HCT116 (cell line): ENCODE measurements around the gene SRP19. TPM values are rescaled to one million over a fixed set of nuclear protein-coding genes. Genes with fewer than 3 reads are reported as not detected.

ENCODE experiments used
- ATAC-seq: fragments of 200-7000 bp; cut with Tn5 transposase; 2 replicates; pipeline ENCODE4 v1.9.1; 2020; ENCODE audit warnings: mild to moderate bottlenecking, moderate library complexity
- BruUV-seq: library from RNA; stranded (reverse); fragments of 400-500 nt; replicated peaks from 2 replicates; lab custom pipeline; 2021; lab: Mats Ljungman, UMichigan
- CTCF ChIA-PET: fragments of 300-600 bp; sonication (Branson Sonifier 250); formaldehyde crosslinking; loops from one replicate; lab custom pipeline; 2021; ENCODE audit warnings: antibody characterized with exemption; lab: Charles Lee
- POLR2A ChIA-PET: fragments of 300-600, 350-600 bp; sonication (Branson Sonifier 250); formaldehyde crosslinking; loops from one replicate; lab custom pipeline; 2021; ENCODE audit warnings: antibody characterized with exemption; lab: Charles Lee
- RAD21 ChIA-PET, 2 experiments: fragments of 300-600 bp; sonication (Branson Sonifier 250); formaldehyde crosslinking; loops; one replicate each; lab custom pipeline; 2023; ENCODE audit warnings: low total read pairs in 2 of 2; ENCODE audit not compliant: uncharacterized antibody in 2 of 2, unreplicated experiment in 2 of 2, low non-redundant PET in 1 of 2; lab: Charles Lee
- DNase-seq: peaks from one replicate; pipeline ENCODE4 v3.0.0-alpha.2; 2010; ENCODE audit warnings: low read depth, low spot score
- H2AFZ ChIP-seq: fragments of 200-600 bp; shearing (Covaris generic), sonication (generic); 2 replicates; pipeline ENCODE4 v1.6.1; 2017; ENCODE audit warnings: low read depth, mixed run types, mixed read lengths, antibody characterized with exemption, low read length; ENCODE audit not compliant: poor library complexity, severe bottlenecking
- H3K27ac ChIP-seq: 2 replicates; pipeline ENCODE4 v1.5.1; 2012; ENCODE audit warnings: low read depth, low read length
- H3K27me3 ChIP-seq: fragments of 200-600 bp; sonication (generic); 2 replicates; pipeline ENCODE4 v1.6.1; 2016; ENCODE audit warnings: mixed run types, low read length, mixed read lengths; ENCODE audit not compliant: insufficient read depth
- H3K36me3 ChIP-seq, 2 experiments: fragments of 200-500 bp in 1 of 2; fragments of 200-600 bp in 1 of 2; sonication (Bioruptor generic) in 1 of 2; sonication (generic) in 1 of 2; 2 replicates each; pipeline versions ENCODE4 v1.5.1 to v1.6.1; 2014 to 2016; ENCODE audit warnings: low read length in 2 of 2, inconsistent platforms in 1 of 2, mixed read lengths in 1 of 2, mixed run types in 1 of 2; ENCODE audit not compliant: insufficient read depth in 2 of 2, control insufficient read depth in 1 of 2
- H3K4me1 ChIP-seq, 2 experiments: fragments of 200-600 bp in 1 of 2; sonication (generic) in 1 of 2; 2 replicates each; pipeline versions ENCODE4 v1.5.1 to v1.6.1; 2012 to 2017; ENCODE audit warnings: low read length in 2 of 2, inconsistent platforms in 1 of 2, mild to moderate bottlenecking in 1 of 2, mixed read lengths in 1 of 2, mixed run types in 1 of 2, moderate library complexity in 1 of 2; ENCODE audit not compliant: insufficient read depth in 2 of 2, control insufficient read depth in 1 of 2
- H3K4me2 ChIP-seq: fragments of 200-600 bp; sonication (generic); 2 replicates; pipeline ENCODE4 v1.6.1; 2017; ENCODE audit warnings: mixed run types, low read length, mixed read lengths
- H3K4me3 ChIP-seq, 2 experiments: fragments of 200-600 bp in 1 of 2; sonication (generic) in 1 of 2; replicated peaks in 1 of 2; 2 replicates each; pipeline ENCODE4 v1.5.1; 2011 to 2016; ENCODE audit warnings: low read length in 2 of 2, control low read depth in 1 of 2, low read depth in 1 of 2, mild to moderate bottlenecking in 1 of 2, mixed read lengths in 1 of 2, mixed run types in 1 of 2
- H3K79me2 ChIP-seq: fragments of 200-600 bp; sonication (generic); 2 replicates; pipeline ENCODE4 v1.6.1; 2017; ENCODE audit warnings: mild to moderate bottlenecking, mixed run types, low read length, moderate library complexity, mixed read lengths; ENCODE audit not compliant: insufficient read depth
- H3K9ac ChIP-seq: fragments of 200-600 bp; sonication (generic); 2 replicates; pipeline ENCODE4 v1.6.1; 2016; ENCODE audit warnings: low read length, mixed read lengths
- H3K9me2 ChIP-seq: fragments of 200-600 bp; sonication (generic), shearing (Covaris generic); 2 replicates; pipeline ENCODE4 v1.6.1; 2017; ENCODE audit warnings: mixed run types, mild to moderate bottlenecking, moderate library complexity; ENCODE audit not compliant: insufficient read depth
- H3K9me3 ChIP-seq, 2 experiments: fragments of 200-500 bp in 1 of 2; fragments of 200-600 bp in 1 of 2; sonication (Bioruptor generic) in 1 of 2; sonication (generic) in 1 of 2; 2 replicates each; pipeline ENCODE4 v1.6.1; 2014 to 2017; ENCODE audit warnings: low read length in 2 of 2, mixed read lengths in 2 of 2, inconsistent platforms in 1 of 2, low read depth in 1 of 2, mild to moderate bottlenecking in 1 of 2, mixed run types in 1 of 2, moderate library complexity in 1 of 2; ENCODE audit not compliant: control insufficient read depth in 1 of 2, insufficient read depth in 1 of 2
- H4K20me1 ChIP-seq: fragments of 200-600 bp; sonication (generic), shearing (Covaris generic); 2 replicates; pipeline ENCODE4 v1.6.1; 2017; ENCODE audit warnings: mixed run types, mild to moderate bottlenecking, moderate library complexity; ENCODE audit not compliant: insufficient read depth
- CBX3 ChIP-seq: IDR thresholded peaks from 2 replicates; pipeline ENCODE4 v1.6.1; 2012; ENCODE audit warnings: low read depth
- CTCF ChIP-seq, 3 experiments: fragments of 200-600 bp in 1 of 3; sonication (generic) in 1 of 3; IDR thresholded peaks in 2 of 3; conservative IDR thresholded peaks in 1 of 3; 2 replicates each; pipeline ENCODE4 v1.5.1; 2012 to 2017; ENCODE audit warnings: low read depth in 2 of 3, low read length in 2 of 3, antibody characterized with exemption in 1 of 3, borderline replicate concordance in 1 of 3, control low read depth in 1 of 3, mild to moderate bottlenecking in 1 of 3, mixed read lengths in 1 of 3, mixed run types in 1 of 3, moderate library complexity in 1 of 3; ENCODE audit not compliant: insufficient read depth in 1 of 3
- ELF1 ChIP-seq: IDR thresholded peaks from 2 replicates; pipeline ENCODE4 v1.6.1; 2012; ENCODE audit warnings: low read depth, borderline replicate concordance
- JUND ChIP-seq: IDR thresholded peaks from 2 replicates; pipeline ENCODE4 v1.6.1; 2012
- SIN3A ChIP-seq: IDR thresholded peaks from 2 replicates; pipeline ENCODE4 v1.6.1; 2012; ENCODE audit warnings: low read depth
- TCF7L2 ChIP-seq: IDR thresholded peaks from 2 replicates; pipeline ENCODE4 v1.7.0; 2011; ENCODE audit warnings: borderline replicate concordance, inconsistent platforms; ENCODE audit not compliant: insufficient read depth, insufficient read length; ENCODE audit errors: extremely low read depth
- YY1 ChIP-seq: IDR thresholded peaks from 2 replicates; pipeline ENCODE4 v1.6.1; 2011; ENCODE audit warnings: low read length, low read depth, moderate library complexity, mild to moderate bottlenecking; ENCODE audit not compliant: insufficient replicate concordance; ENCODE audit errors: extremely low read depth
- ZFX ChIP-seq: fragments of 450-650 bp; IDR thresholded peaks from 2 replicates; pipeline ENCODE4 v1.6.1; 2017
- ZNF274 ChIP-seq: fragments of 200-500 bp; sonication (Bioruptor generic); IDR thresholded peaks from 2 replicates; pipeline ENCODE4 v1.6.1; 2014; ENCODE audit warnings: mild to moderate bottlenecking, low read depth, low read length, inconsistent platforms
- intact Hi-C: fragments of 100-400 bp; cut with micrococcal nuclease; formaldehyde crosslinking; loops from 2 replicates; pipeline ENCODE4 v1.10.0; 2022
- total RNA-seq: library from RNA; stranded (reverse); gene quantifications from one replicate; pipeline ENCODE4 v1.2.1, GENCODE V29; 2021; ENCODE audit not compliant: unreplicated experiment
- TF ChIP-seq, protein P1 (sequence below): IDR thresholded peaks from 2 replicates; pipeline ENCODE4 v1.6.1; 2012

SRP19 gene
- total RNA-seq, 1 experiment from 2014 or later, result 45.3 TPM

DNA sequence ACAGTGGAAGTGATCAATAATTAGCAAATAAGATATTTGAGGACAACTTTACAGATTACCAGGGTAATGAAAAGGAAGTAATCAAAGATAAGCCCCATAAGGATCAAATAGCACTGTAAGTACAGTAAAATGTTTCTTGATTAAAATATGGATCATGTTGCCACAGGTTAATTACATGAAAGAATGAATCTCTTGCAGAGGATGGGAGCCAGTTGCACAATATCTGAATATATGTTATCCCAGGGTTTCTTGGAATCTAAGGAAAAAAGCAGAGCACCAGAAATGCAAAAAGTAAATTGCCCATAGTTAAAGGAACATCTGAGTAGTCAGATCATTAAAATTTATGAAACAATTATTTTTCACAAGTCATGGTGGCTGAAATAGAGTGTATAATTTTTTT, 13.8 kb upstream of the SRP19 start:
- ATAC-seq (no peak), DNase-seq (no peak)
- Histone ChIP-seq H3K4me3 (no peak overlapping the region), H3K36me3 (no peaks in the 10 kb centered on the region), H3K9ac (no peak overlapping the region), H3K9me2 (no peaks in the 10 kb centered on the region), H2AFZ (no peak overlapping the region), H3K4me2 (no peak overlapping the region), H3K79me2 (no peaks in the 10 kb centered on the region), H3K4me1 (peaks cover 0 to 4% of the 10 kb centered on the region in 2 experiments; a peak in 1 of 4 replicates), H3K27ac (no peak overlapping the region), H3K9me3 (no peaks in the 10 kb centered on the region), H3K27me3 (no peaks in the 10 kb centered on the region), H4K20me1 (no peaks in the 10 kb centered on the region)
- POLR2A ChIA-PET, result no interaction called here
- TF ChIP-seq ZFX (no peak), ZNF274 (no peak), SIN3A (no peak), CTCF (IDR thresholded peaks at IDR 0.05 in 2 of 3, conservative IDR thresholded peaks at IDR 0.05 in 1 of 3; ENCODE audit: borderline replicate concordance in 1 of 3, insufficient read depth in 1 of 3, low read depth in 2 of 3, low read length in 2 of 3) (no peak), TCF7L2 (no peak), YY1 (no peak), CBX3 (no peak), ELF1 (no peak), JUND (no peak)
- TF ChIP-seq, protein P1, sequence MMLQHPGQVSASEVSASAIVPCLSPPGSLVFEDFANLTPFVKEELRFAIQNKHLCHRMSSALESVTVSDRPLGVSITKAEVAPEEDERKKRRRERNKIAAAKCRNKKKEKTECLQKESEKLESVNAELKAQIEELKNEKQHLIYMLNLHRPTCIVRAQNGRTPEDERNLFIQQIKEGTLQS, result no peak
- CTCF ChIA-PET, result no interaction called here
- BruUV-seq, result no TSS peak
- RAD21 ChIA-PET, result no interaction called here
- intact Hi-C loops, result loop anchor here (5.0 to 10.0 kb wide), 2 partner anchors 295 to 653 kb away; no protein-coding TSS in a partner anchor
